HUES64 (cell line): ENCODE results near the gene USHBP1.
"Not testable (repeated sequence)": the region's sequence is repeated elsewhere in the genome, so short reads cannot be mapped to it uniquely, and the experiment has no call there.

Source experiments
- H3K27ac ChIP-seq: 2 replicates; pipeline ENCODE4 v1.7.0; 2013; ENCODE audit warnings: low read depth, low read length, inconsistent platforms
- H3K27me3 ChIP-seq: 2 replicates; pipeline ENCODE4 v1.6.1; 2013; ENCODE audit warnings: mild to moderate bottlenecking, low read length; ENCODE audit not compliant: insufficient read depth
- H3K36me3 ChIP-seq: 2 replicates; pipeline ENCODE4 v1.6.1; 2013; ENCODE audit warnings: mild to moderate bottlenecking, low read length; ENCODE audit not compliant: insufficient read depth
- H3K4me1 ChIP-seq: 2 replicates; pipeline ENCODE4 v1.6.1; 2013; ENCODE audit warnings: mild to moderate bottlenecking, low read length, moderate library complexity; ENCODE audit not compliant: insufficient read depth
- H3K4me3 ChIP-seq: 2 replicates; pipeline ENCODE4 v1.5.1; 2013; ENCODE audit warnings: mild to moderate bottlenecking, low read length, moderate library complexity
- H3K9ac ChIP-seq: 2 replicates; pipeline ENCODE4 v1.6.1; 2013; ENCODE audit warnings: mild to moderate bottlenecking, low read depth, low read length
- H3K9me3 ChIP-seq: 2 replicates; pipeline ENCODE4 v1.6.1; 2013; ENCODE audit warnings: low read depth, low read length; ENCODE audit not compliant: insufficient read depth
- WGBS: fragments of 150-250, 120-280 bp; methylation state at CpG from one replicate; pipeline ENCODE4 v1.1.7; 2013; ENCODE audit warnings: missing lambda C conversion rate; 5-methylcytosine and 5-hydroxymethylcytosine counted together

The USHBP1 gene

DNA sequence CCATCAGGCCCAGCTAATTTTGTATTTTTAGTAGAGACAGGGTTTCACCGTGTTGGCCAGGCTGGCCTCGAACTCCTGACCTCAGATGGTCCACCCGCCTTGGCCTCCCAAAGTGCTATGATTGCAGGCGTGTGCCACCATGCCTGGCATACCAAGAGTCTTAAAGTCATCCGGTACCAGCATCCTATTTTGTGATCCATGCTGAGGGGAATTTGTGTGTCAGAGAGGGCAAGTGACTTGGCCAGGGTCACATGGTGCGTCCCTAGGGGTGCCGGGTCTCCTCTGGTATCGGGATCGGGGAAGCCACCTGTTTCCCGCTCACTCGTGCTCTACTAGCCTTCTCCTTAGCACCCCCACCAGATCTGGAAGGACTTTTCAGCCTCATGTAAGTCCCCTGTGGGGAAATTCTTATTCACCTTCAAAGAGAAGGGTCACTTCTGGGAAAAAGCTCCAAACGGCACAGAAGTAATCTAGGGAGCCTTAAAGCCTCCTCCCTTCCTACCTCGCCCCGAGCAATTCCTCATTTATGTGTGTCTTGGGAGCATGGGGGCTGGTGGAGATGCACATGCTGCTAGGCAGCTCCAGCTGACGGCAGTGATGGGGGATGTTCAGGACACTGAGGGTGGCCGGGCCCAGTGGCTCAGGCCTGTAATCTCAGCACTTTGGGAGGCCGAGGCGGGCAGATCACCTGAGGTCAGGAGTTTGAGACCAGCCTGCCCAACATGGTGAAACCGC is 11.1 kb upstream of the USHBP1 start:
- Histone ChIP-seq H3K27me3 (no peaks in the 10 kb centered on the region), H3K9me3 (no peaks in the 10 kb centered on the region), H3K4me1 (no peaks in the 10 kb centered on the region), H3K4me3 (no peak overlapping the region), H3K27ac (no peak overlapping the region), H3K36me3 (peaks cover 74% of the 10 kb centered on the region), H3K9ac (no peak overlapping the region)
- 97% methylated on average over 19 of the region's 19 CpGs for WGBS

- H3K36me3 ChIP-seq, result peaks cover 79% of the 10 kb centered on the region
- not testable (repeated sequence) for H3K4me3 ChIP-seq, H3K27ac ChIP-seq, H3K4me1 ChIP-seq, H3K27me3 ChIP-seq, H3K9ac ChIP-seq, H3K9me3 ChIP-seq
- 91% methylated on average over 3 of the region's 3 CpGs for WGBS
Measured at GRCh38 chr19:17274892-17275291, 10.3 kb upstream of the USHBP1 start.

DNA sequence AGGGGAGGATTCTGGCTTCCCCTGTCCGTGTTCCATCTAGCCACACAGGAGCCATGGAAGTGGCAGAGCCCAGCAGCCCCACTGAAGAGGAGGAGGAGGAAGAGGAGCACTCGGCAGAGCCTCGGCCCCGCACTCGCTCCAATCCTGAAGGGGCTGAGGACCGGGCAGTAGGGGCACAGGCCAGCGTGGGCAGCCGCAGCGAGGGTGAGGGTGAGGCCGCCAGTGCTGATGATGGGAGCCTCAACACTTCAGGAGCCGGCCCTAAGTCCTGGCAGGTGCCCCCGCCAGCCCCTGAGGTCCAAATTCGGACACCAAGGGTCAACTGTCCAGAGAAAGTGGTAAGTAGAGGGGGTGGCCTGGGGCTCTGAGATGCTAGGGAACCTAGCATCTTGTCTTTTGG is 4.2 kb upstream of the USHBP1 start:
- Histone ChIP-seq H3K9ac (no peak overlapping the region), H3K4me3 (0 out of 2 replicates have a peak overlapping the region, but pooled peaks have one; percentile 74), H3K4me1 (0 out of 2 replicates have a peak, but pooled peaks cover 8% of the 10 kb centered on the region), H3K36me3 (peaks cover 35% of the 10 kb centered on the region), H3K9me3 (no peaks in the 10 kb centered on the region), H3K27ac (no peak overlapping the region), H3K27me3 (no peaks in the 10 kb centered on the region)
- WGBS, result 96% methylated on average over 13 of the region's 13 CpGs

- peak within 1 kb of the TSS; percentile 72 for H3K27ac ChIP-seq
- H3K4me1 ChIP-seq, result 0 out of 2 replicates have a peak, but pooled peaks cover 8% of the 10 kb centered on the region
- WGBS, result under 1% methylated on average over 27 of the region's 27 CpGs
Measured at GRCh38 chr19:17266975-17267788, 2.6 kb upstream of the USHBP1 start, which contains the start of gene BABAM1. Gene BABAM1, plus strand, starts transcription at chr19:17267443. Its CDS starts 1,364 bp downstream, at chr19:17268807.

GRCh38 chr19:17266589-17266974 is 2.0 kb upstream of the USHBP1 start:
- Histone ChIP-seq H3K4me3 (no peak overlapping the region), H3K27ac (no peak overlapping the region), H3K36me3 (peaks cover 21% of the 10 kb centered on the region), H3K9me3 (no peaks in the 10 kb centered on the region), H3K4me1 (0 out of 2 replicates have a peak, but pooled peaks cover 8% of the 10 kb centered on the region), H3K9ac (no peak overlapping the region), H3K27me3 (no peaks in the 10 kb centered on the region)
- WGBS, result 93% methylated on average over 9 of the region's 12 CpGs

More at GRCh38 chr19:17266975-17267788, 2.6 kb upstream of the USHBP1 start, which contains the start of gene BABAM1:
- no peaks in the 10 kb centered on the region for H3K9me3 ChIP-seq
- H3K4me3 ChIP-seq, result peak within 1 kb of the TSS; percentile 74
- peak within 1 kb of the TSS; percentile 81 for H3K9ac ChIP-seq
- H3K36me3 ChIP-seq, result peaks cover 27% of the 10 kb centered on the region
- H3K27me3 ChIP-seq, result no peaks in the 10 kb centered on the region

DNA sequence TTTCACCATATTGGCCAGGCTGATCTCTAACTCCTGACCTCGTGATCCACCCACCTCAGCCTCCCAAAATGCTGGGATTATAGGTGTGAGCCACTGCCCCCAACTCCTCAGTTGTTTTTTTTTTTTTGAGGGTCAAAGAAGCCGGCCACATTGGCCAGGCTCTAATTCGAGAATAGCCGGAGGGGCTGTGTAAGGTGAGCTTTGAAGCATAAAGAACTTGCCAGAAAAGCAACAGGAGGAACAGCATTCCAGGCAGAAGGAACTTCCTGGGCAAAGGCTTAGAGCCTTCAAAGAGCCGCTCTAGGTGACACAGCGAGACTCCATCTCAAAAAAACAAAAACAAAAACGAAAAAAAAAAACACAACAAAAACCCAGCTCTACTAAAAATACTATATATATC is 1.5 kb upstream of the USHBP1 start:
- no peak overlapping the region for H3K27ac ChIP-seq
- no peaks in the 10 kb centered on the region for H3K9me3 ChIP-seq

GRCh38 chr19:17263712-17264640 is 569 bp downstream of the USHBP1 start:
- no peaks in the 10 kb centered on the region for H3K27me3 ChIP-seq
- H3K9ac ChIP-seq, result 0 out of 2 replicates have a peak overlapping the region, but pooled peaks have one; percentile 3
- peak overlapping the region; percentile 63 for H3K27ac ChIP-seq
- 93% methylated on average over 23 of the region's 23 CpGs for WGBS
- H3K4me1 ChIP-seq, result 0 out of 2 replicates have a peak, but pooled peaks cover 8% of the 10 kb centered on the region
- peak overlapping the region; percentile 6; the same call in 1 of the 2 replicates for H3K4me3 ChIP-seq
- peaks cover 10% of the 10 kb centered on the region for H3K9me3 ChIP-seq
- H3K36me3 ChIP-seq, result peaks cover 10% of the 10 kb centered on the region

More for the DNA sequence above, 1.5 kb upstream of the USHBP1 start:
- no peaks in the 10 kb centered on the region for H3K27me3 ChIP-seq
- 0 out of 2 replicates have a peak, but pooled peaks cover 8% of the 10 kb centered on the region for H3K4me1 ChIP-seq
- no peak overlapping the region for H3K4me3 ChIP-seq
- WGBS, result 94% methylated on average over 7 of the region's 7 CpGs
- H3K36me3 ChIP-seq, result peaks cover 15% of the 10 kb centered on the region
- H3K9ac ChIP-seq, result no peak overlapping the region

DNA sequence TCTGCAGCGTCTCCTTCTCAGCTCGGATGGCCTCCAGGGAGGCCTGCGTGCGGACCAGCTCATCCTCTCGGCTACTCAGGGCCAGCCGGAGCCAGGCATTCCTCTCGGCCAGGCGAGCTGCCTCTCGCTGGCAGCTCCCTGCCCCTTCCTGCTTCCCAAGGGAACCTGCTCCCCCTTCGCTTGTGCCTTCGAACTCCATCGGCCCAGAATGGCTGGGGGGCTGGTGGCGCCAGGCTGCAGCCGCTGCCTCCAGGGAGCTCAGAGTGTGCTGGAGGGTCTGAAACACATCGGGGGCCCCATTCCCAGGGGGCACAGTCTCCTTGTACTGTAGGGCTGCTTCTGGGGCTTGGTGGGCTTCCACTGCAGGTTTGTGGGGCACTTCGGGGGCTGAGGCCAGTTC is 2.0 kb downstream of the USHBP1 start:
- Histone ChIP-seq H3K9me3 (peaks cover 13% of the 10 kb centered on the region), H3K27me3 (no peaks in the 10 kb centered on the region), H3K9ac (no peak overlapping the region), H3K4me1 (0 out of 2 replicates have a peak, but pooled peaks cover 5% of the 10 kb centered on the region), H3K27ac (no peak overlapping the region), H3K36me3 (peaks cover 11% of the 10 kb centered on the region), H3K4me3 (no peak overlapping the region)
- WGBS, result 90% methylated on average over 16 of the region's 16 CpGs

- H3K27me3 ChIP-seq, result no peaks in the 10 kb centered on the region
- 15% methylated on average over 15 of the region's 15 CpGs for WGBS
- H3K9ac ChIP-seq, result peak overlapping the region; percentile 47; the same call in 1 of the 2 replicates
- H3K36me3 ChIP-seq, result peaks cover 11% of the 10 kb centered on the region
- peak overlapping the region; percentile 66; the same call in 1 of the 2 replicates for H3K27ac ChIP-seq
- H3K9me3 ChIP-seq, result peaks cover 13% of the 10 kb centered on the region
- no peak overlapping the region for H3K4me3 ChIP-seq
- H3K4me1 ChIP-seq, result 0 out of 2 replicates have a peak, but pooled peaks cover 5% of the 10 kb centered on the region
Measured at GRCh38 chr19:17260842-17261325, 3.7 kb downstream of the USHBP1 start.

GRCh38 chr19:17259934-17260333 is 4.6 kb downstream of the USHBP1 start:
- Histone ChIP-seq H3K9me3 (peaks cover 13% of the 10 kb centered on the region), H3K27ac (no peak overlapping the region), H3K27me3 (no peaks in the 10 kb centered on the region), H3K4me3 (no peak overlapping the region), H3K36me3 (peaks cover 14% of the 10 kb centered on the region), H3K4me1 (0 out of 2 replicates have a peak, but pooled peaks cover 4% of the 10 kb centered on the region), H3K9ac (no peak overlapping the region)
- 67% methylated on average over 1 of the region's 1 CpG for WGBS
